GM18520 (cell line): Measurements from ENCODE around the gene ZNF197.
"Not testable (repeated sequence)": the region's sequence is repeated elsewhere in the genome, so short reads cannot be mapped to it uniquely, and the experiment has no call there.

ENCODE experiments used
- ATAC-seq: cut with Tn5 transposase; IDR thresholded peaks from one replicate; pipeline ENCODE4 v1.9.1; 2021; ENCODE audit not compliant: unreplicated experiment

The ZNF197 gene

DNA sequence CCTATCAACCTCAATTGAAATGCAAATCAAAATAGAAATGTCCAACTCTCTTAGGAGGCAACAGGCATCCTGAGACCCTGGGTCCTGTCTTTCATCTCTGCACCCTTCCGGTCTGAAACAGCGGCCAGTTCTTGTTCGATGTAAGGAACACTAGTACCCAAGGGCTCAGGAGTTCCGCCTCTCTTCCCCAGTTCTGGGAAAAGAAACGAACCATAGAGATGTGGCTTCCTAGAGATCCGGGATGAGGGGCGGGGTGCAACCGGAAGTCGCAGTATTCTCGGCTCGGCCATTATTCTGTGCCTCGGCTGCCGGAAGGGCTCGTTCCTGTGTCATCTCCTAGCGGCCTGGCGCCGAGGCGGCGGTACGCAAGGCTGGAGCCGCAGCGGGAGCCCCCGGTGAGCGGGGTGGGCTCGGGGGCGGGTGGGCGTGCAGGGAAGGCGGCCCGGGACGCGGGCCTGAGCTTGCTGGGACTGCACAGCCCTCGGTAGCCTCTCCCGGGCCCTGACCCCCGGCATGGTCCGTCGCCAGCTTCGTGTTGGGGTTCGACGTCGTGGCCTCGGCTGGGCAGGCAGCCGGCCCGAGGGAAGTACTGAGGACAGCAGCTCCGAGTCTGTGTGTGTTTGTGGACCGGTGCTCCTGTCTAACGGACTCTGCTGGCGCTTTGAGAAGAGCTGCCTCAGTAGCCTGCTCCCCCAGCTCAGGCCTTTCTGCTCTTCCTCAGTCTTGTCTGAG is at the start of gene ZNF197:
ZNF197 (plus strand) TSS at position 288 of the 732 bp plus-strand sequence. CDS start 4,119 bp downstream, outside the sequence.
- peak; percentile 78 for ATAC-seq

- ATAC-seq: no peak
Observed at GRCh38 chr3:44576613-44577012, 48.2 kb upstream of the ZNF197 start.

GRCh38 chr3:44577354-44577952 is 47.4 kb upstream of the ZNF197 start:
- ATAC-seq: not testable (repeated sequence)

- ATAC-seq: not testable (repeated sequence)
Observed at GRCh38 chr3:44578316-44578715, 46.5 kb upstream of the ZNF197 start.

GRCh38 chr3:44578924-44579515 is 45.8 kb upstream of the ZNF197 start:
- ATAC-seq: not testable (repeated sequence)

DNA sequence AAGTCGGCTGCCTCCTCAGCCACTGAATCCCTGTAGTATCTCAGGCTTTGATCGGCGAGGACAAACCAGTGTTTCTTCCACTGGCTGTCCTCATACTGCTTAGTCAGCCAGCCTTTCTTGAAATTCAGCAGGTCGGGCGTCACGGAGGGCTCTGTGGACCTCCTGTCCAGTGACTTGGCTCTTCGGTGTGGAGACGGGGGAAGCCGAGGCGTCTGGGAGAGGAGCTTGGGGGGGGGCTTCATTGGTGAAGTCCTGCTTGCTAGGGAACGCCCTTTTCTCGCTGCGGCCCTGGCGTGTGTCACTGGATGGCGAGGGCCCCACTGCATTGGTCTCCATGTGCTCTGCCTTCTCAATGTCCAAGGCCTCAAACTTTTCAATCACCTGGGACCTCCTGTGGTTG is 45.1 kb upstream of the ZNF197 start:
- not testable (repeated sequence) for ATAC-seq

DNA sequence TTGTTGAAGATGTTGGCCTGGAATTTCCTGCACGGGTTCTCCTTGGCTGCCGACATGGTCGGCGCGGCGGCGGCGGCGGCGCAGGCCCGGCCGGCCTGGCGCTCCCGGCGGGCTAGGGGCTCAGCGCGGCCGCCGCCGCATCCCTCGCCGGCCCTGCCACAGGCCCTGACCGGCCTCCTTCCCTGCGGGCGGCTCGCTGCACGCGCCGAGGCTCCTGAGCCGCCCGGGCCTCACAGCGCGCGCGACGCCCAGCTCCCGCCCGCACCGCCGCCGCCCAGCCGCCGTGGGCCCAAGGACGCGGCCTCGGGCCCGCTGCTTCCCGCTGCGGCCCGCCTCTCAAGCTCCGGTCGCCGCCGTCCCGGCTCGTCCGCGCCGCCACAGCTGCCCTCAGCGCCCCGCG is 43.9 kb upstream of the ZNF197 start:
- not testable (repeated sequence) for ATAC-seq

DNA sequence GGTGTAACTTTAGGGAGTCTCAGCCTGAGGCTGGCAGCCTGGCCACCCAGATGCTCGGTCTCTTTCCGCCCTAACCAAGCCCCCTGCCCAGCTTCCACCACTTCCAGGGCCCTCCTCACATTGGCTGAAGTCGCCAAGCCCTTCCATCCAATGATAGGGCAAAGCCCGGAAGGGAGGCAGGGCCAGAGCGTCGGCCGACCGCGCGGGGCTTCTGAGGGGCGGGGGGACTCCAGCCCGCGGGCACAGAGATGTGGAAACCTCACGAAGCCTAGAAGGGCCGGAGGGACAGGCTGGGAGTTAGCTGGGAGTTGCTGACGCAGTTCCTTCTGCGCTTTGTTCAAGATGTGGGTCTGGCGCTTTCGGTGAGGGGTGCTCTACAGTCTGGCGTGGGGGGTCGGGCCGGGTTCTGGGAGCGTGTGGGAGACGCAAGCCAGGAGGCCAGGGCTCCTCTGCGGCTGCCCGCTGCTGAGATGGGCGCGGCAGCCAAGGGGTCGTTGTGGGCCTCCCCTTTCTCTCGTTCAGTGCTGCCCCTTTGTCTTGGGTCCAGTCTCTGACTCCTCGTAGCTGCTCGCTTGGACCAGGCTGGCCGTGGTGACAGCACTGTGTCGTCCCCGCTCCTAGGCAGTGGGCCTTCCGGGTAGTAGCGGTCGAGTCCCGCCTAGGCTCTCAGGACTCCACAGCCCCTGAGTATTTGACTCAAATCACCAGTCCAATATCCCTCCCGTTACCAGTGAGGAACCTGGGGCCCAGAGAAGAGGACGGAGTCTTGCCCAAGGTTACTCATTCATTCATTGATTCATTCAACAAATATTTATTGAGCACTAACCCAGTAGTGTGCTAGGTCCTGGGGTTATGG is 40.0 kb upstream of the ZNF197 start, which contains the start of gene ZNF660:
ZNF660 (plus strand) TSS at position 319 of the 856 bp plus-strand sequence. CDS start 9,230 bp downstream, outside the sequence.
- ATAC-seq: no peak

DNA sequence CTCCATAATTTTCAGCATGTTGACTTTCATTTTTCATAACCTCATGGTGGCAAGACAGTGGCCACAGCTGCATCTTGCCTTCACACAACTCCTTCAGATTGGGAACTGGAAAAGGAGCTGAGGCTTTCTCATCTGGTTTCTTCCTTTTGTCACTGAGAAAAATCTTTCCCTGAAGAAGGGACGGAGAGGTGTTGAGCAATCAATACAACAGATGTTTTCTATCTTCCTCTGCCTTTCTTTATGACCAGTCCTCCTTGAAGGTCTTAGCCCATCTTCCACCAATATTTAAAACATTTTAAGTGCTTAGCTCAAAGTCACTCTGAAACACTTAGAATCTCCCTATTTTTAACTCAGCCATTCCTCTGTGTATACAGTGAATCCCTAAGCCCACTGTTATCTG is 28.2 kb upstream of the ZNF197 start:
- ATAC-seq: no peak

GRCh38 chr3:44601749-44602148 is 23.1 kb upstream of the ZNF197 start:
- no peak for ATAC-seq

GRCh38 chr3:44612678-44613077 is 12.2 kb upstream of the ZNF197 start:
- ATAC-seq: no peak

DNA sequence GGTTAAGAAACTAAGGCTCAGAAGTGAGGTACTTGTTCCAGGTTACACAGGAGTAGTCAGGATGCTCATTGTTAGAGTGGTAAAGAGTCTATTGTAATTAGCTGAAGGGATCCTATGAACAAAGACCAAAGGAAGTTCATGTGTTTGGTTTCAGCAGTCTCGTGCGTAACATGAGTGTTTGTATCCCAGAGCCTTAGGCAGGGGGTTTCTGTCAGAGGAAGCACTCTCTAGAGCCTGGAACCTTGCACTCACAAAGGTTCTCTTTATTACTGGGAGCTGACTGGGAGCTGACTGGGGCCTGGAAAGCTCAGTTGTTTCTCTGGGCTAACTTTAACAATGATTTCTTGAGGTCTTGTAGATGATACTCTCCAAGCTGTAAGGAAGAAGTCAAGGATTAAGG is 3.9 kb downstream of the ZNF197 start:
- no peak for ATAC-seq

- ATAC-seq: no peak
Observed at GRCh38 chr3:44632193-44632592, 7.4 kb downstream of the ZNF197 start.

DNA sequence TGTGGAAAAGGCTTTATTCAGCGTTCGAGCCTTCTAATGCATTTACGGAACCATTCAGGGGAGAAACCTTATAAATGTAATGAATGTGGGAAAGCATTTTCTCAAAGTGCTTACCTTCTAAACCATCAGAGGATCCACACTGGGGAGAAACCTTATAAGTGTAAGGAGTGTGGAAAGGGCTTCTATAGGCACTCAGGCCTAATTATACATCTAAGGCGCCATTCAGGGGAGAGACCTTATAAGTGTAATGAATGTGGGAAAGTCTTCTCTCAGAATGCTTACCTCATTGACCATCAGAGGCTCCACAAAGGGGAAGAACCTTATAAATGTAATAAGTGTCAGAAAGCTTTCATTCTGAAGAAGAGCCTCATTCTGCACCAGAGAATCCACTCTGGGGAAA is 17.5 kb downstream of the ZNF197 start:
- ATAC-seq: no peak

DNA sequence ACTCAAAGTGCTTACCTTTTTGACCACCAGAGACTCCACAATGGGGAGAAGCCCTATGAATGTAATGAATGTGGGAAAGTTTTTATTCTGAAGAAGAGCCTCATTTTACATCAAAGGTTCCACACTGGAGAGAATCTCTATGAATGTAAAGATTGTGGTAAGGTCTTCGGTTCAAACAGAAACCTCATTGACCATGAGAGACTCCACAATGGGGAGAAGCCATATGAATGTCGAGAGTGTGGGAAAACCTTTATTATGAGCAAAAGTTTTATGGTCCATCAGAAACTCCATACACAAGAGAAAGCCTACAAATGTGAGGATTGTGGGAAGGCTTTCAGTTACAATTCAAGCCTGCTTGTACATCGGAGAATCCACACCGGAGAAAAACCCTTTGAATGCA is 18.2 kb downstream of the ZNF197 start:
- no peak for ATAC-seq

DNA sequence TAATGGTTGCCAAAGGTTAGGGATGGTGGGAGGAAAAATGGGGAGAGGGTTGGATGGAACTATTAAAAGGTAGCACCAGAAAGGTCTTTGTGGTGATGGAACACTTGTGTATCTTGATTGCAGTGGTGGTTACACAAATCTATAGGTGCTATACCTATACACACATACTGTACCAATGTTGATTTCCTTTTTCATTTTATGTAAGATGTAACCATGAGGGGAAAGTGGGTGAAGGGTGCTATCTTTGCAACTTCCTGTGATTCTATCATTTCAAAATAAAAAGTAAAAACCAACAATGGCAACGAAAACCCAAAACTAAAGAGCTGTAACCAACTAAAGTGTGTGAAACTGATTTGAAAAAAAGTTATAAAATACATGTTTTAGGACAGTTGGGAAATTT is 22.9 kb downstream of the ZNF197 start:
- no peak for ATAC-seq

DNA sequence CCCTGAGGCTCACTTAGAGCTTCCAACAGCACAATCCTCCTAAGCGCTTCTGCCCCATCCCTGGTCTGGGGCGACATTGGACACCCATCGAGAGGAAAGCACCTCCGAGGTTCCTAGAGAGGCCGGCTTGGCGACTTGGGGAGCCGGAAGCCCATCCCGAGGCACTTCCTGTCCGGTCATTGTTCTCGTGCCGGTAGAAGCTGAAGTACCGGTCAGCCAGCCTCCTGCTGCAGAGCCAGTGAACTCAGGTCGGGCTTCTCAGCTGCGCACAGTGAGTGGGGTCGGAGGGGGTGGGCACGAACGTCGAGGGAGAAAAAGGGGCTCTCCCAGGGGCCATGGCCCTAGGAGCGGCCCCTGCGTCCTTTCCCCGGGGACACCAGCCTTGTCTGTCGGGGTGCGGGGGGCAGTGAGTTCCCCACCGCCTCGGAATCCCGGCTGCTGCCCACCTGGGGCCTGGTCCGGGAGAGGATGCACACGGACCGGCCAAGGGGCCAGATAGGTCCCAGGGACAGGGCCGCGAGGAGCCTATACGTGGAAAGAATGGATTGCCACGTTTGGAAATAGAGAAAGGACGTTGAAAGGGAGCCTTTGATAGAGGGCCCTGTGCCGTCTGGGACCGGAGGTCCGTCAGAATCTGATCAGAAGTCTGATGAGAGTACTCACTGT is 23.9 kb downstream of the ZNF197 start, which contains the start of gene ZNF35:
ZNF35 (plus strand) TSS at position 169 of the 666 bp plus-strand sequence. CDS start 2,336 bp downstream, outside the sequence.
- ATAC-seq: peak; percentile 84

DNA sequence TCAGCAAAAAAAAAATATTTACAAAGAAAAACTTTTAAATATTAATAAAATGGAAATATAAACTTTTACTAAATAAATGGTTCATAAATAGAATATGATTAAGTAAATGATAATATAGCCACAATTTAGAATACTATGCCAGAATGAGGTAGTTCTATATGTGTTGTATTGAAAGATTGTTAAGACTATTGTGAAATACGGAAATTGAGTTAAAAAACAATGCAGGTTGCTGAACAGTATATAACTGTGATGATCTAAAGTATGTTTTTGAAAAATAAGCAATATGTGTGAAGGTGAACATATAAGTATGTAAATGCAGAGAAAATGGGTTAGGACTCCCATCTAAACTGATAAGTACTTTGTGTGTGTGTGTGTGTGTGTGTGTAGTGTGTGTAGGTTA is 24.9 kb downstream of the ZNF197 start:
- ATAC-seq: no peak

DNA sequence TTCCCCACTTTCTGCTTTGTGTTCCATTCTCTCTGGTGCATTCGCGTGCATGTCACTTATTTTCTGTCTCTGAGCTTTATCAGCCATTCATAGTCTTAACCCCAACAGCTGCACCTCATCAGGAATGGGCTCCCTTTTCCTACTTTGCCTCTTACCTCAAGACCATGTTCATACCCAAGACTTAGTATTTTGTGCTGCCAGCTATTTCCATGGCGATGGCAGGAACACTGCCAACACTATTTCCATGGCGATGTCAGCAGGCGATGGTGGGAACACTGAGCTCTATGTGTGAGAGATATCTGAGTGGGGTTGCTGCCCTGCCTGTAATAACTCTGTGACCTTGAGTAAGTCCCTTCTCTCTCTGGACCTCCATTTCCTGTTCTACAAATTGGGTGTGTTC is 29.2 kb downstream of the ZNF197 start:
- no peak for ATAC-seq

GRCh38 chr3:44659015-44659414 is 34.2 kb downstream of the ZNF197 start:
- ATAC-seq: no peak
